Thyroid gland (tissue), 4 donors: ENCODE data around the gene CROT. TPM values are rescaled to one million over a fixed set of nuclear protein-coding genes. Genes with fewer than 3 reads are reported as not detected.

Source experiments
- DNase-seq, 2 donors: peaks; one replicate each; pipeline ENCODE4 v3.0.0-alpha.2; 2019
- H3K27ac ChIP-seq, 3 donors: fragments of 200-600 bp; sonication (generic); 1 replicate in 2 of 3; 2 replicates in 1 of 3; pipeline ENCODE4 v1.5.1; 2016 to 2019; ENCODE audit warnings: mild to moderate bottlenecking in 1 of 3, moderate library complexity in 1 of 3
- H3K27me3 ChIP-seq: fragments of 200-600 bp; sonication (generic); one replicate; pipeline ENCODE4 v1.5.1; 2019
- H3K36me3 ChIP-seq, 2 donors: fragments of 200-600 bp; sonication (generic); one replicate each; pipeline ENCODE4 v1.5.1; 2016 to 2019
- H3K4me1 ChIP-seq, 2 donors: fragments of 200-600 bp; sonication (generic); one replicate each; pipeline ENCODE4 v1.5.1; 2017 to 2019
- H3K4me3 ChIP-seq, 3 donors: fragments of 200-600 bp; sonication (generic); replicated peaks in 1 of 3; 1 replicate in 2 of 3; 2 replicates in 1 of 3; pipeline ENCODE4 v1.5.1; 2016; ENCODE audit warnings: mild to moderate bottlenecking in 1 of 3
- H3K9me3 ChIP-seq: fragments of 200-600 bp; sonication (generic); one replicate; pipeline ENCODE4 v1.5.1; 2017
- CTCF ChIP-seq, 6 experiments: fragments of 200-600 bp in 3 of 6; fragments of 450-650 bp in 3 of 6; sonication (generic) in 3 of 6; IDR thresholded peaks; one replicate each; pipeline ENCODE4 v1.5.1; 2016 to 2019; ENCODE audit warnings: antibody characterized with exemption in 6 of 6, mild to moderate bottlenecking in 2 of 6, inconsistent platforms in 1 of 6, moderate library complexity in 1 of 6
- POLR2A ChIP-seq, 2 donors: fragments of 450-650 bp; IDR thresholded peaks; one replicate each; pipeline ENCODE4 v1.6.1; 2017; ENCODE audit warnings: antibody characterized with exemption in 2 of 2, mild to moderate bottlenecking in 2 of 2, moderate library complexity in 1 of 2
- WGBS, 2 donors: methylation state at CpG; one replicate each; pipeline ENCODE4 v1.1.5; 2017; 5-methylcytosine and 5-hydroxymethylcytosine counted together
- intact Hi-C: fragments of 100-400 bp; cut with DNase I; formaldehyde crosslinking; loops from one replicate; pipeline ENCODE4 v1.15.1; 2023
- total RNA-seq, 4 donors: library from RNA; depleted of rRNA; stranded (reverse); fragments of >200 nt; gene quantifications; one replicate each; pipeline ENCODE4 v1.2.3, GENCODE V29; 2016

Gene CROT
- total RNA-seq, 4 donors from 2014 or later = 66.8 to 101 (median 93.0) TPM

GRCh38 chr7:87364246-87364645, 18.8 kb downstream of the CROT start:
- Histone ChIP-seq H3K36me3 (peaks cover 4 to 8% of the 10 kb centered on the region in 2 donors), H3K27ac (no peak overlapping the region), H3K27me3 (no peaks in the 10 kb centered on the region), H3K4me3 (no peak overlapping the region), H3K4me1 (peaks cover 0 to under 1% of the 10 kb centered on the region in 2 donors), H3K9me3 (no peaks in the 10 kb centered on the region)
- no peak for DNase-seq
- intact Hi-C loops = no loop called here
- no peak for TF ChIP-seq CTCF (IDR thresholded peaks at IDR 0.05)
- TF ChIP-seq POLR2A (IDR thresholded peaks at IDR 0.05) = no peak

GRCh38 chr7:87369216-87369615, 23.8 kb downstream of the CROT start:
- Histone ChIP-seq H3K9me3 (no peaks in the 10 kb centered on the region), H3K27me3 (no peaks in the 10 kb centered on the region), H3K27ac (no peak overlapping the region), H3K36me3 (peaks cover 0 to 5% of the 10 kb centered on the region in 2 donors), H3K4me3 (no peak overlapping the region), H3K4me1 (no peaks in the 10 kb centered on the region)
- WGBS, 2 donors = 93 to 97% methylated on average over 4 of the region's 4 CpGs
- DNase-seq = no peak
- TF ChIP-seq POLR2A (IDR thresholded peaks at IDR 0.05) (no peak), CTCF (IDR thresholded peaks at IDR 0.05) (no peak)
- intact Hi-C loops = no loop called here

- intact Hi-C loops = no loop called here
- Histone ChIP-seq H3K9me3 (no peaks in the 10 kb centered on the region), H3K4me1 (no peaks in the 10 kb centered on the region), H3K36me3 (peaks cover 0 to 5% of the 10 kb centered on the region in 2 donors), H3K27me3 (no peaks in the 10 kb centered on the region), H3K27ac (no peak overlapping the region), H3K4me3 (no peak overlapping the region)
- no peak for TF ChIP-seq CTCF (IDR thresholded peaks at IDR 0.05)
- TF ChIP-seq POLR2A (IDR thresholded peaks at IDR 0.05) = no peak
- no peak for DNase-seq
- WGBS, 2 donors = 97 to 98% methylated on average over 1 of the region's 1 CpG
Measured at GRCh38 chr7:87370660-87371180, 25.3 kb downstream of the CROT start.

- Histone ChIP-seq H3K9me3 (no peaks in the 10 kb centered on the region), H3K27ac (no peak overlapping the region), H3K4me3 (no peak overlapping the region), H3K27me3 (no peaks in the 10 kb centered on the region), H3K36me3 (peaks cover 0 to 5% of the 10 kb centered on the region in 2 donors), H3K4me1 (no peaks in the 10 kb centered on the region)
- no peak for DNase-seq
- intact Hi-C loops = no loop called here
- TF ChIP-seq POLR2A (IDR thresholded peaks at IDR 0.05) (no peak), CTCF (IDR thresholded peaks at IDR 0.05) (no peak)
- WGBS, 2 donors = 92% methylated on average over 5 of the region's 5 CpGs
Measured at GRCh38 chr7:87375662-87376435, 30.4 kb downstream of the CROT start.

- intact Hi-C loops = no loop called here
- DNase-seq = no peak
- Histone ChIP-seq H3K36me3 (peaks cover 15 to 28% of the 10 kb centered on the region in 2 donors), H3K27me3 (no peaks in the 10 kb centered on the region), H3K4me1 (no peaks in the 10 kb centered on the region), H3K27ac (no peak overlapping the region), H3K9me3 (no peaks in the 10 kb centered on the region), H3K4me3 (no peak overlapping the region)
- TF ChIP-seq CTCF (IDR thresholded peaks at IDR 0.05) (no peak), POLR2A (IDR thresholded peaks at IDR 0.05) (no peak)
- 95 to 96% methylated on average over 5 of the region's 5 CpGs for WGBS, 2 donors
Measured at GRCh38 chr7:87380905-87381304, 35.4 kb downstream of the CROT start.
